Activated CD4-positive, alpha-beta memory T cell treated with anti-CD3 and anti-CD28 coated beads for 36 hours (primary cell): ENCODE measurements around the gene ZNF48. TPM values are rescaled to one million over a fixed set of nuclear protein-coding genes. Genes with fewer than 3 reads are reported as not detected.

Experiments
- CTCF ChIA-PET: fragments of 350-600 bp; sonication (Branson Sonifier 250); formaldehyde crosslinking; loops from one replicate; lab custom pipeline; 2021; ENCODE audit warnings: antibody characterized with exemption, inconsistent platforms; lab: Charles Lee
- POLR2A ChIA-PET: fragments of 350-600 bp; sonication (Branson Sonifier 250); formaldehyde crosslinking; loops from one replicate; lab custom pipeline; 2021; ENCODE audit warnings: antibody characterized with exemption; lab: Charles Lee
- DNase-seq: peaks from one replicate; pipeline ENCODE4 v3.0.0-alpha.2; 2020
- H3K27ac Mint-ChIP-seq: one replicate; pipeline ENCODE4 v1.8.0; 2021; ENCODE audit warnings: mixed read lengths
- H3K27me3 Mint-ChIP-seq: one replicate; pipeline ENCODE4 v1.8.0; 2021; ENCODE audit warnings: mixed read lengths
- H3K36me3 Mint-ChIP-seq: one replicate; pipeline ENCODE4 v1.8.0; 2021; ENCODE audit warnings: mixed read lengths
- H3K4me1 Mint-ChIP-seq: one replicate; pipeline ENCODE4 v1.8.0; 2021; ENCODE audit warnings: low read depth, mixed read lengths
- H3K4me3 Mint-ChIP-seq: one replicate; pipeline ENCODE4 v1.8.0; 2021; ENCODE audit warnings: mild to moderate bottlenecking, mixed read lengths
- H3K9me3 Mint-ChIP-seq: one replicate; pipeline ENCODE4 v1.8.0; 2021; ENCODE audit warnings: mixed read lengths
- intact Hi-C: fragments of 100-400 bp; cut with micrococcal nuclease; formaldehyde crosslinking; loops from one replicate; pipeline ENCODE4 v1.15.1; 2023
- total RNA-seq, 2 experiments: library from RNA; stranded (reverse); gene quantifications; one replicate each; pipeline ENCODE4 v1.2.3, GENCODE V29; 2021

ZNF48 gene
- 10 to 100 TPM; 13.1 to 13.6 TPM for total RNA-seq

- ChIA-PET POLR2A (interaction anchor here (0.5 to 2.5 kb wide), 12 partner anchors 12 to 275 kb away, joined by 3 to 20 read pairs (median 3); partner anchors contain the start of genes SEPTIN1, ZNF689 and ZNF771), CTCF (interaction anchor here (0.6 to 3.5 kb wide), 14 partner anchors 12 to 283 kb away, joined by 3 to 48 read pairs (median 5); partner anchors contain the start of genes DCTPP1, SEPTIN1 and ZNF771)
- peaks cover 15% of the 10 kb centered on the region for H3K36me3 Mint-ChIP-seq
- intact Hi-C loops, result loop anchor here (2.0 kb wide), 1 partner anchor 15 kb away; no protein-coding TSS in a partner anchor
- DNase-seq, result peak; percentile 64
- H3K27ac Mint-ChIP-seq, result peak within 1 kb of the TSS; percentile 76
- no peaks in the 10 kb centered on the region for H3K9me3 Mint-ChIP-seq
- H3K27me3 Mint-ChIP-seq, result no peaks in the 10 kb centered on the region
- peak within 1 kb of the TSS; percentile 81 for H3K4me3 Mint-ChIP-seq
- H3K4me1 Mint-ChIP-seq, result peaks cover 32% of the 10 kb centered on the region
Measured at GRCh38 chr16:30395155-30395991, at the start of gene ZNF48. Gene ZNF48 (plus strand): TSS chr16:30395420. CDS start chr16:30395795, 375 bp downstream.

DNA sequence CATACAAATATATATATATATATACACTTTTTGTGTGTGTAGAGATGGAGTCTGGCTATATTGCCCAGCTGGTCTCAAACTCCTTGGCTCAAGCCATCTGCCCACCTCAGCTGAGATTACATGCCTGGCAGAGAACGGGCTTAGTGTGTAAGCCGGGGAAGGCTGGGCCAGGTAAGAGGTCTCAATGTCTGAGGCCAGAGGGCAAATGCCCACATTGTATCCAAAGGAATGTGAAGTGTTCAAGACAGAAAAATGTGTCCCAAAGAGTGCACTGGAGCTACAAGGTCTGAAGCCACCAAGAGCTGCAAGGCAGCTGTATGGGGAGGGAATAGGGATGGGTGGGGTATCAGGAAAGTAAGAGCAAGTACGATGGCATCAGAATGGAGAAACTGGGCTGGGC is 48.9 kb upstream of the ZNF48 start:
- Mint-ChIP-seq H3K4me1 (peaks cover 17% of the 10 kb centered on the region), H3K27me3 (no peaks in the 10 kb centered on the region), H3K36me3 (peaks cover 17% of the 10 kb centered on the region), H3K27ac (no peak overlapping the region), H3K9me3 (no peaks in the 10 kb centered on the region), H3K4me3 (no peak overlapping the region)
- POLR2A ChIA-PET, result interaction anchor here (0.6 kb wide), 1 partner anchor 46 kb away, joined by 6 read pairs; no protein-coding TSS in a partner anchor
- intact Hi-C loops, result no loop called here
- DNase-seq, result peak; percentile 3
- CTCF ChIA-PET, result no interaction called here

DNA sequence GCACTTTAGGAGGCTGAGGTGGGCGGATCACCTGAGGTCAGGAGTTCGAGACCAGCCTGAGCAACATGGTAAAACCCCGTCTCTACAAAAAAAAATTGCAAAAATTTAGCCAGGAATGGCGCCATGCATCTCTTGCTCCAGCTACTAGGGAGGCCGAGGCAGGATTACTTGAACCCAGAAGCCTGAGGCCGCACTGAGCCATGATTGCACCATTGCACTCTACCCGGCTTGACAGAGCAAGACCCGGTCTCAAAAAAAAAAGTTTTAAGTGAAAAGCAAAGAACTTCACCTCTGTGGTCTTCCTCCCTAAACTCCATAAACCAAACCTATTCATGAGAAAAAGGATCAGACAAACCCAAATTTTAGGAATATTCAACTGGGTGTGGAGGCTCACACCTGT is 47.1 kb upstream of the ZNF48 start:
- H3K4me3 Mint-ChIP-seq, result no peak overlapping the region
- peaks cover 31% of the 10 kb centered on the region for H3K36me3 Mint-ChIP-seq
- CTCF ChIA-PET, result no interaction called here
- no peaks in the 10 kb centered on the region for H3K27me3 Mint-ChIP-seq
- H3K9me3 Mint-ChIP-seq, result no peaks in the 10 kb centered on the region
- no peak for DNase-seq
- no peak overlapping the region for H3K27ac Mint-ChIP-seq
- peaks cover 22% of the 10 kb centered on the region for H3K4me1 Mint-ChIP-seq
- POLR2A ChIA-PET, result interaction anchor here (0.5 kb wide), 1 partner anchor 1856 kb away, joined by 4 read pairs; no protein-coding TSS in a partner anchor
- intact Hi-C loops, result no loop called here

DNA sequence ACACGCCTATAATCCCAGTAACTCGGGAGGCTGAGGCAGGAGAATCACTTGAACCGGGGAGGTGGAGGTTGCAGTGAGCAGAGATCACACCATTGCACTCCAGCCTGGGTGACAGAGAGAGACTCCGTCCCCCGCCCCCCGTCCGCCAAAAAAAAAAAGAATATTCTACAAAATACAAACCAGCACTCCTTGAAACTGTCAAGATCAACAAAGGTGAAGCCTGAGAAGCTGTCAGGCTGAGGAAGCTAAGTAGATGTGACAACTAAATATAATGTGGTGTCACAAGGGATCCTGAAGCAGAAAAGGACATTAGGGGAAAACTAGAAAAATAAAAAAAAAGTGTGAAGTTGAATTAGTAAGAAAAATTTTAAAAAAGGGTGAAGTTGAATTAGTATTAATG is 46.3 kb upstream of the ZNF48 start:
- no peak for DNase-seq
- Mint-ChIP-seq H3K27me3 (no peaks in the 10 kb centered on the region), H3K36me3 (peaks cover 34% of the 10 kb centered on the region), H3K27ac (no peak overlapping the region), H3K4me1 (peaks cover 29% of the 10 kb centered on the region), H3K4me3 (no peak overlapping the region), H3K9me3 (no peaks in the 10 kb centered on the region)
- POLR2A ChIA-PET, result interaction anchor here (1.5 kb wide), 1 partner anchor 53 kb away, joined by 5 read pairs; no protein-coding TSS in a partner anchor
- intact Hi-C loops, result no loop called here
- CTCF ChIA-PET, result no interaction called here

- DNase-seq, result no peak
- ChIA-PET CTCF (no interaction called here), POLR2A (interaction anchor here (1.5 kb wide), 1 partner anchor 53 kb away, joined by 5 read pairs; no protein-coding TSS in a partner anchor)
- intact Hi-C loops, result no loop called here
- H3K4me3 Mint-ChIP-seq, result no peak overlapping the region
- H3K4me1 Mint-ChIP-seq, result peaks cover 36% of the 10 kb centered on the region
- peaks cover 38% of the 10 kb centered on the region for H3K36me3 Mint-ChIP-seq
- H3K9me3 Mint-ChIP-seq, result no peaks in the 10 kb centered on the region
- H3K27me3 Mint-ChIP-seq, result no peaks in the 10 kb centered on the region
- H3K27ac Mint-ChIP-seq, result peak overlapping the region; percentile 84
Measured at GRCh38 chr16:30349675-30350074, 45.5 kb upstream of the ZNF48 start.

GRCh38 chr16:30350134-30350871 is 44.9 kb upstream of the ZNF48 start:
- H3K9me3 Mint-ChIP-seq, result no peaks in the 10 kb centered on the region
- H3K27me3 Mint-ChIP-seq, result no peaks in the 10 kb centered on the region
- peaks cover 36% of the 10 kb centered on the region for H3K4me1 Mint-ChIP-seq
- peak overlapping the region; percentile 84 for H3K27ac Mint-ChIP-seq
- ChIA-PET CTCF (no interaction called here), POLR2A (interaction anchor here (1.5 kb wide), 1 partner anchor 52 kb away, joined by 5 read pairs; no protein-coding TSS in a partner anchor)
- intact Hi-C loops, result no loop called here
- DNase-seq, result peak; percentile 56
- no peak overlapping the region for H3K4me3 Mint-ChIP-seq
- peaks cover 42% of the 10 kb centered on the region for H3K36me3 Mint-ChIP-seq

GRCh38 chr16:30351001-30351441 is 44.2 kb upstream of the ZNF48 start:
- Mint-ChIP-seq H3K27ac (peak overlapping the region; percentile 84), H3K9me3 (no peaks in the 10 kb centered on the region), H3K27me3 (no peaks in the 10 kb centered on the region), H3K36me3 (peaks cover 43% of the 10 kb centered on the region), H3K4me3 (no peak overlapping the region), H3K4me1 (peaks cover 41% of the 10 kb centered on the region)
- no peak for DNase-seq
- POLR2A ChIA-PET, result no interaction called here
- intact Hi-C loops, result no loop called here
- CTCF ChIA-PET, result no interaction called here

- ChIA-PET CTCF (no interaction called here), POLR2A (no interaction called here)
- H3K4me1 Mint-ChIP-seq, result peaks cover 48% of the 10 kb centered on the region
- H3K9me3 Mint-ChIP-seq, result no peaks in the 10 kb centered on the region
- H3K4me3 Mint-ChIP-seq, result no peak overlapping the region
- peaks cover 45% of the 10 kb centered on the region for H3K36me3 Mint-ChIP-seq
- DNase-seq, result no peak
- H3K27me3 Mint-ChIP-seq, result no peaks in the 10 kb centered on the region
- intact Hi-C loops, result no loop called here
- H3K27ac Mint-ChIP-seq, result peak overlapping the region; percentile 51
Measured at GRCh38 chr16:30351586-30352419, 43.4 kb upstream of the ZNF48 start.

DNA sequence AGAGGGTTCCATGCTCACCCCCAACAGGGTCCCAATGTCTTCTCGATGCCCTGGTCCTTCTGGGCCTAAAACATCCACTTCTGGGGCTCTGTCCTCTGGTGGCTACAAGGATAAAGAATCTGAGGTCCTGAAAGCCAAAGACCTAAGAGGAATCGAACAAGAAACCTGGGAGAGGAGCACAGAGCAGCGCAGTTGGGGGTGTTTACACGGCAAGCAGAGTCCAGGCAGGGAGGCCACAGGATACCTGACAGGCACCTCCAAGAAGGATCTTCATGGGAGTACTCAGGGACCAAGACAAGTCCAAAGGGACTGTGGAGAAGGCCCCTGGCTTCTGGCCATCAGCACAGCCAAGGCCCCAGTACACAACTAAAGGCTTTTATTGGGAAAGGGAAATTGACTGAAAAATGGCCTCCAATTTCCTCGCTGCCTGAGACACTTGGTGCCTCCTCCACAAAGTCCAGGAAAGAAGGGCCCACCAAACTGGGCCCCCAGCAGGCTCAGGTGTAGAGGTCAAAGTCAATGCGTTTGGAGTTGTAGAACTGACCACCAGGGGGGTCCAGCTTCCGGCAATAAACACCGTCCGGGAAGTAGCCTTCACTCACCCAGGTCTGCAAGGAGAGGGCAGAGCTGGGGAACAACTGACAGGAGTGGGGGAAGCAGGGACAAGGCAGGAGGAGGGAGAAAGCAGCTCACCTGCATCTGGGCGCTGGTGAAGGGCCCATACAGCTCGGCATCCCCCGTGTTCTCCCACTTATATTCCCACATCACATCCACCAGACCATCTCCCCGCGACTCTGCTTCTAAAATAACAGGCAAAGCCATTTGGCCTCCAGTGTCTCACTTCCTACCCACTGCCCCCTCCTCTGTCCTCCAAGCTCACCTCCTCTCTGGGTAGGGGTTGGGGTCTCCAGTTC is 42.5 kb upstream of the ZNF48 start:
- peak overlapping the region; percentile 18 for H3K27ac Mint-ChIP-seq

DNA sequence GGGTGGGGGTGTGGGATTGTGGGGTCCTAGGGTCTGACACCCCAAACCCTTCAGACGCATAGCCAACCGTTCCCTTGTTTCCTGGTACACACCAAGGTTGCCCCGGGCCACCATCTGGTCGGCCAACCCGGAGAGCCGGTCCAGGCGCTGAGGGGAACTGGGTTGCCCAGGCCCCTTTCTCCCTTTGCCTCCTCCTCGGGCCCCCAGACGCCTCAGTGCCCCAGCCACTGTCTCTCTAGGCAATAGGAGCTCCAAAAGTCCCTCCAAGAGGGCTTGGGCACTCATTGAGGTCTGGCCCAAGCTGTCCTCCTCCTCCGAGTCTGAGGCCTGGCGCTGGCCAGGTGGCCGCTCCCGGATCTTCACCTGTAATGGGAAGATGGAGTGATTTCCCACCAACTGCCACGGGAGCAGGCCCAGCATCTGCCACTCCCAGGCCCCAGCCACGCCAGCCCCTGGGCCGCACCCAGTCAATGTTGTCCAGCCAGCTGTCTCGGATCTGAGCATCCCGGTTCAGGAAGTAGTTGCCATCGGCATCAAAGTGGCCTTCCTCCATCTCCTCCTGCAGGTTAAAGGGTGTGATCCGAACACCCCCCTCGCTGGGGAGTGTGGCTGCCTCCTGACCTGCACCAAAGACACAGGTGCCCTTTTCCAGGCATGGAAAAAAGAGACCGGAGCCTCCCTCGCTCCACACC is 41.6 kb upstream of the ZNF48 start:
- Mint-ChIP-seq H3K27ac (peak overlapping the region; percentile 95), H3K9me3 (no peaks in the 10 kb centered on the region), H3K36me3 (peaks cover 54% of the 10 kb centered on the region), H3K4me3 (peak overlapping the region; percentile 94), H3K27me3 (no peaks in the 10 kb centered on the region), H3K4me1 (peaks cover 53% of the 10 kb centered on the region)
- ChIA-PET CTCF (interaction anchor here (0.7 to 2.3 kb wide), 5 partner anchors 17 to 263 kb away, joined by 3 to 10 read pairs (median 4); partner anchors contain the start of genes TBC1D10B and ZNF771), POLR2A (interaction anchor here (1.2 to 1.7 kb wide), 5 partner anchors 17 to 64 kb away, joined by 3 to 6 read pairs (median 4); partner anchors contain the start of genes SEPTIN1 and TBC1D10B)
- DNase-seq, result no peak
- intact Hi-C loops, result loop anchor here (2.0 kb wide), 1 partner anchor 55 kb away; no protein-coding TSS in a partner anchor

More for the DNA sequence above, 42.5 kb upstream of the ZNF48 start:
- CTCF ChIA-PET, result interaction anchor here (1.2 to 2.3 kb wide), 2 partner anchors 18 to 57 kb away, joined by 4 to 10 read pairs; partner anchors contain the start of gene TBC1D10B
- H3K27me3 Mint-ChIP-seq, result no peaks in the 10 kb centered on the region
- peaks cover 53% of the 10 kb centered on the region for H3K4me1 Mint-ChIP-seq
- POLR2A ChIA-PET, result no interaction called here
- DNase-seq, result no peak
- intact Hi-C loops, result no loop called here
- peaks cover 54% of the 10 kb centered on the region for H3K36me3 Mint-ChIP-seq
- peak overlapping the region; percentile 3 for H3K4me3 Mint-ChIP-seq
- no peaks in the 10 kb centered on the region for H3K9me3 Mint-ChIP-seq
